CD4-positive, alpha-beta T cell treated with Interleukin-6 for 4 hours (primary cell): ENCODE data around the gene PGA4.
"Not testable (repeated sequence)": the region's sequence is repeated elsewhere in the genome, so short reads cannot be mapped to it uniquely, and the experiment has no call there.

Experiments used
- DNase-seq: peaks from one replicate; pipeline ENCODE4 v3.0.0-alpha.2; 2020; ENCODE audit warnings: mixed read lengths

Gene PGA4

GRCh38 chr11:61222047-61222446, at the start of gene PGA4:
Gene PGA4, plus strand, starts transcription at chr11:61222347. Its CDS starts 54 bp downstream, at chr11:61222401.
- DNase-seq = not testable (repeated sequence)

GRCh38 chr11:61172356-61172755, 49.8 kb upstream of the PGA4 start:
- DNase-seq = no peak

DNA sequence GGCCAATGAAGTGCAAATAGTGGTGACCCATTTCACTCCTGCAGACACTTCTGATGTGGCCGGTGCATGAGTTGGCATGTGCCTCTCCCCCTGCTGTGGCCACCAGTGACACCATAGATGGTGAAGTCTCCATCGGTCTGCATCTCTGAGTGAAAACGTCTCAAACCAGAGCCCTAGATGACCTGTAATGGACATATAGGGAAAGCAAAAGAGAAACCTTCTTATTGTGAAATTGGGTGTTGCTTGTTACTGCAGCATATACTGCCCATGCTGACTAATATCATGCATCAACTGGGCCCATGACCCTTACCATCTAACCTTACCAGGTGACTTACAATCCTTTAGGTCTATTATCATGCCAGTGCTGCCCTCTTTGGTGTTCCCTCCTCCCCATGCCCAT, 49.3 kb upstream of the PGA4 start:
- DNase-seq = no peak

DNA sequence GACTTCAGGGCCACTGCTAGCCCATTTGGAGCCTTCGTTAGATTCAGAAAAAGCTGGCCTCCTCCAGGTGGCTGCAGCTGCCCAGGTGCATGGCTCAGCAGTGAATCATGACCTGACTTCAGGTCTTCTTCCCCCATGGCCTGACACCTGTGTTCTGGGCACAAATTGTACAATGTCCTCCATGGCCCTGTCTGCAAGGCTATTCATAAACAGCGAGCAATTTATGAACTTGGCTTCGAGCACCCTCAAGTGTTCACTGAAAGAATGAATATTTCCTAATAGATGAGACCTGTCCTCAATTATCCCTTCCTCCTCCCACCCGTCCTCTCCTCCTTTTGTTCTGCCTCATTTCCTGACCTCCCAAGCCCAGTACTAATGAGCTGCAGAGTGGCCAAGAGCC, 48.7 kb upstream of the PGA4 start:
- no peak for DNase-seq

- no peak for DNase-seq
Observed at GRCh38 chr11:61174273-61174672, 47.9 kb upstream of the PGA4 start.

DNA sequence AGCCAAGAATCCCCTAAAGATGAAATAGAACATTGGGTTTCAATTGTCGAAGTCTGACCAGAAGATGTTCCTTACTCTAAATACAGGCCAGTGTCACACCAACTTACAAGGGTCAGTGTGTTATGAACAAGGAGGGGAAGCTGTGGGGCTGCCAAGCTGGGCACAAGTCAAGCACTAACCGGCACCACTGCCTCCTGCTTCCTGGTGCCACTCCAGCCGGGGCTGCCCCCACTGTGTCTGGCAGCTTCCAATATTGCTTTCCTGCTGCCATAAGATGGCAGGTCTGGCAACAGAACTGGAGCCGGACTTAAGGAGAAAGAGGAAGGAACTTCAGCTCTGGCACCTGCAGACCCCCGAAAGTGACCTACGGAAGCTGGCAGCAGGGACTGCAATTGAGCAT, 47.2 kb upstream of the PGA4 start:
- DNase-seq = no peak

DNA sequence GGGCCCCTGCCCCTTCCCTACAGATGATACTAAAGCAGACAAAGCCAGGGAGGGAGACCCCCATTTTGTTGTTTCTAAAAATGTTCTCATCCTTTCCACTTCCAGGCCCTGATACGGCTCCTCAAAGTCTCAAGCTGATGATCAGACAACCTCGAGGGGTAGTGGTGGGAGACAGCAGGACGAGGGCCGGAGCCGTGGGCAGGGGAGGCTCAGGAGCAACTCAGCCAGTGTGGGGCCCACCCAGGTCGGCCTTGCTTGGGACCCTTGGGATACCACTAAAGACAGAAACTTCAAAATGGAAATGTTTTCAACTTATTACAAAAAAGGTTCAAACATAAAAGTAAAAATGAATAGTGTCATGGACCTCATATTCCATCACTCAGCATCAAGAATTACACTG, 45.7 kb upstream of the PGA4 start:
- DNase-seq = no peak

DNA sequence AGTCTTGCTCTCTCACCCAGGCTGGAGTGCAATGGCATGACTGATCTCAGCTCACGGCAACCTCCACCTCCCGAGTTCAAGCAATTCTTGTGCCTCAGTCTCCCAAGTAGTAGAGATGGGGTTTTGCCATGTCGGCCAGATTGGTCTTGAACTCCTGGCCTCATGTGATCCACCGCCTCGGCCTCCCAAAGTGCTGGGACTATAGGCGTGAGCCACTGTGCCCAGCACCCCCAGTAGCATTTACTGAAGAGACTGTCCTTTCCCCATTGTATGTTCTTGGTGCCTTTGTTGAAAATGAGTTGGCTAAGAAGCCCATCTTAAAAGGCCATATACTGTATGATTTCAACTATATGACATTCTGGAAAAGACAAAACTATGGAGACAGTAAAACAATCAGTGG, 41.9 kb upstream of the PGA4 start:
- not testable (repeated sequence) for DNase-seq

DNA sequence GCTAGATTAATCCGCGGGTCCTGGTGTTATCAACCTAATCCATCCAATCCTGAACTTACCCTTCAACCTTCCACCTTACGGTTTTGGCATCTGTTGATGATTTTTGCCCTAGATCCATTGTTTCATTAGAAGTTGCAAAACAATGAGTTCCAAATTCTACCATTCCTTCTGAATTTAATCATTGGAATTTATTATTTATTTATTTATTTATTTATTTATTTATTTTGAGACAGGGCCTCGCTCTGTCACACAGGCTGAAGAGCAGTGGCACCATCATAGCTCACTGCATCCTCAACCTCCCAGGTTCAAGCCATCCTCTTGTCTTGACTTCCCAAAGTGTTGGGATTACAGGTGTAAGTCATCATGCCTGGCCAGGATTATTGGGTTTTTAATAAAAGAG, 40.7 kb upstream of the PGA4 start:
- no peak for DNase-seq

GRCh38 chr11:61183645-61184044, 38.5 kb upstream of the PGA4 start:
- DNase-seq = no peak

DNA sequence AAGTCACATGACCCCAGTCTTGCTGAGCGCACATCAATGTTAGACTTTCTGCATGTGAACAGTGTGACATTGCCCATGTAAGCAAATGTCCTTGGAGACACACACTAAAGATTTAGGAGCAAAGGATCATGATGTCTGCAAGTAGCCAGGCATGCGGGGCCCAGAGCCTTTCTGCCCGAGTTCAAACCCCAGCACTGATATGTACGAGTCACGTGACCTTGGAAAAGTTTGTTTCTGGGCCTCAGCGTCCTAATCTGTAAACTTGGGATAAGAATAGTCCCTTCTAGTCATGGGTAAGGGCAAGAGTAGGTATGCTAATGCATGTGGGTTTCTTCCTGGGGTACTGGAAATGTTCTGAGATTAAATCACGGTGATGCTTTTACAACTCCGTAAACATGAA, 35.6 kb upstream of the PGA4 start:
- DNase-seq = no peak

GRCh38 chr11:61187505-61188130, 34.5 kb upstream of the PGA4 start:
- peak; percentile 86 for DNase-seq

DNA sequence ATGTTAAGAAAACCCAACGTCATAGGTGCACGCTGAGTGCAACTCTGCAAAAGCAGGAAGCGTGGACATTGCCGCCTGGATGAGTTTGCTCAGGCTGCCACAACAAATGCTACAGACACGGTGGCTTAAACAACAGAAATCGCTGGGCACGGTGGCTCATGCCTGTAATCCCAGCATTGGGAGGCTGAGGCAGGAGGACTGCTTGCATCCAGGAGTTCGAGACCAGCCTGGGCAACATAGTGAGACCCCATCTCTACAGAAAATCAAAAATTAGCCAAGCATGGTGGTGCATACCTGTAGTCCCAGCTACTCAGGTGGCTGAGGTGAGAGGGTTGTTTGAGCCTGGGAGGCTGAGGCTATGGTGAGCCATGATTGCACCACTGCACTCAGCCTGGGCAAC, 32.2 kb upstream of the PGA4 start:
- DNase-seq = no peak

- DNase-seq = no peak
Observed at GRCh38 chr11:61193596-61193995, 28.6 kb upstream of the PGA4 start.

- no peak for DNase-seq
Observed at GRCh38 chr11:61194169-61194671, 27.9 kb upstream of the PGA4 start.

DNA sequence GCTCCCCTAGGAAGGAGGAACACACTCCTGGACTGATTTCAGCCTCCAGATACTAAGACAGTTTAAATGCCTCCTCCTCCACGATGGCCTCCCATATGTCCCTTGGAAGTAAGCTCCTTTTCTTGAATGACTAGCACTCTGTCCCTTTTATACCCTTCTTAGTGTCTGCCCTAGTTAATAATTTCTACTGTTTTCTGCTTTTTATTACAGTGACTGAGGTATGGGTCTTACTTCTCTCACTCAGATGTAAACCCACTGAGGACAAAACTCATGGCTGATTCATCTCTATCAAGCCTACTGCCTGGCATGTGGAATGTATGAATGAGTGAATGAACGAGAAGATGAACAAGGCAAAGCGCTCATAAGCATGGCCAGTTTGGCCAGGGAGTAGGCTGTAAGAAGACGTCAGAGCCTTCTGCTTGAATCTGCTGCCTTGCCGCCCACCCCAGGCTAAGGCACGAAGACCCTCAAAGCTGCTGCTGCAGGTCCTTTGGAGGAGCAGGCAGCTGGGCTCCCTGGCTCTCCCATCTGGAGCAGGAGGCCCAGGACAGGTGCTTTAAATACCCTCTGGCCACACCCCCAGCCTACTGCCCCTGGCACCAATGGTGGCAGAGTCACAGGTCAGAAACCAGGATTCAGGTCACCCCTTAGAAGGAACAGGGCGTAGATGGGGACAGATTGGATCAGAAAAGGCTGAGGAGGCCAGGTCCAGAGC, 27.0 kb upstream of the PGA4 start:
- DNase-seq = no peak

GRCh38 chr11:61195719-61196118, 26.4 kb upstream of the PGA4 start:
- DNase-seq = no peak

DNA sequence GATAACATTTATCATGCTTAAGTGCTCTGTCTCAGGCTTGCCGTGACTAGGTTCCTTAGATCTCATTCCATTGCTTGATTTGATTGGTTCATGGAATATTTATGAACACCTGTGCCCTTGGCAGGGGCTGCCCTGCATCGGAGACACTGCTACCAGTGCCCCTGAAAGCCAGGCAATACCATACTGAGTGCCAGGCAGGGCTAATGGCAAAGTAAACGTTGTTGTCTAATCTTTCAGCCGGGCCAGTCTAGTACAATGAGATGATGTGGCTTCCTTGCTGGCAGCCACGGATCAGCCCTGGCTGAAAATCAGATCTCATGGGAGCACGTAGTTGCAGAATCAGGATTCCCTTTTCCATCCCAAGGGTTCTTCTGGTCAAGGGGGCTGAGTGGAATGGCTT, 23.8 kb upstream of the PGA4 start:
- DNase-seq = no peak

DNA sequence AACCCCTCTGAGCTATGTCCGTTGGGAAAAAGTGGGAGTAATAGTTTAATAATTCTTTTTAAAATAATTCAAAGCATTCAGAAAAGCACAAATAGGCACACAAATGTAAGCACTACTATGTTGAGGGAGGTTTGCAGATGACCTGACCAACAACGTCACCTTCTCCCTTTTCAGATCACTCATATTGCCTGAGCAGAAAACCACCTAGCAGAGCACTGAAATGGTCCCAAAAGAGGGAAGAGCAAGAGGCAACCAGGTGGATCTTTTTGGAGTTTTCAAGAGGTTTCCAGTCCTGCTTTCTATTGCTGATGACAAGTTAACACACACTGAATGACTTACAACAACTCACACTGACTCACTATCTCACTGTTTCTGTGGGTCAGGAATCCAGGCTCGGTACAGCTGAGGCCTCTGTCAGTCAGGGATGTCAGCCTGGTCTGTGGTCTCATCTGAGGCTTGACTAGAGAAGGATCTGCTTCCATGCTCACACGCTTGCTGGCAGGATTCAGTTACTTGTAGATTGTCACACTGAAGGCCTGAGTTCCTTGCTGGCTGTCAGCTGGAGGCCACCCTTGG, 23.1 kb upstream of the PGA4 start:
- DNase-seq = no peak

- DNase-seq = no peak
Observed at GRCh38 chr11:61201476-61201875, 20.7 kb upstream of the PGA4 start.

DNA sequence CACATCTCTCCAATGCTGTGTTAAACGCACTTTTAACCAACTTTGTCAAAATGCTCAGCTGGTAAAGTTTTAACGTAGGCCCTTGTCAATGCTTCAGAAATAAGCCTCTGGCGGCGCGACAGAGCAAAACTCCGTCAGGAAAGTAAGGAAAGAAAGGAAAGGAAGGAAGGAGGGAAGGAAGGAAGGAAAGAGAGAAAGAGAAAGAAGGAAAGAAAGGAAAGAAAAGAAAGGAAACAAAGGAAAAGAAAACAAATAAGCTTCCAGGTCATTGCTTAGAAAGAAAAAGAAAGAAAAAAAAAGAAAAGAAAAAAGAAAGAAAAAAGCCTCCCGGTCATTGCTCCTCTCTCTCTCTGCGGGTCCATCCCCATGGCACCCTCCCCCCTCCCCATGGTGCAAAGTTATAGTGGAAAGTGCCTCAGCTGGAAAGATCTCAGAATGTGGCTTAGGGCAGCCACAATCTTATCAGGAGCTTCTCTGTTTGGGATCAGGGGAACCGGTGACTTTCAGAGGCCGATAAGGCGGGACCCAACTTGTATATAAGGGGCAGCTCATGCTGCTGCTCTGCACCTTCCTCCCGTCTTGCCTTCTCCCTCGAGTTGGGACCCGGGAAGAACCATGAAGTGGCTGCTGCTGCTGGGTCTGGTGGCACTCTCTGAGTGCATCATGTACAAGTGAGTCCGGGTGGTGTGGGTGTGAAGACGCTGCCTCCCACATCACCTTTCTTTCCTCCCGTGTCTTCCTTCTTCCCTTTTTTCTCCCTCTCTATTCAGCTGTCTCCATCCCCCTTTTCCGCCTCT, 19.0 kb upstream of the PGA4 start, which contains the start of gene PGA3:
Gene PGA3 (plus strand): TSS at position 566 of the 797 bp plus-strand sequence. CDS start 50 bp downstream, at position 616.
- not testable (repeated sequence) for DNase-seq

GRCh38 chr11:61203873-61204272, 18.3 kb upstream of the PGA4 start:
- DNase-seq = not testable (repeated sequence)

DNA sequence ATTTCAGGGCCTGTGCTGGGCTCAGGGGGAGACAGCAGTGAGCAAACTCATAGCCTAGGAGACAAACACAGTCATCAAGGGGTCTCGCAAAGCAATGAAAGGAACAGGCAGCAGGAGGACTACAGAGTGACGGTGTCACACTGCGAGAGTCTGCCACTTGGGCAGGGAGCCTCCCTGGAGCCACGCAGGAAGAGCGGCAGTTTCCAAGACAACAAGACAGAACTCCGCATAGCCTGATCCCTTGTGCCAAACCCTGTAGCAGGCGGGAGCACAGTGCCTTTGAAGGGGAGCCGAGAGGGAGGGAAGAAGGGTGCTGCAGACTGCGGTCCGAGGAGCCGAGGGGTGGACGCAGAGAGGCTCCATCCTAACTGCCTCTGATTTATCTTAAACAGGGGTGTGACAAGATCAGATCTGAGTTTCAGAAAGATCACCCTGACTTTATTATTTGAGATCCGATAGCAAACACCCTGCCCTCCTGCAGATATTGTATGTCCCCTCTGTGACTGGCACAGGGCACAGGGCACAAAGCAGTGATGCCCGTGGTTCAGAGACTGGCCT, 17.6 kb upstream of the PGA4 start:
- not testable (repeated sequence) for DNase-seq
